Measurements from ENCODE around the gene GRIN2C.

- TF ChIP-seq CTCF (IDR thresholded peaks at IDR 0.05; ENCODE audit: insufficient read depth, low read depth, low read length) = no peak
- TF ChIP-seq EZH2 (IDR thresholded peaks at IDR 0.05; ENCODE audit: insufficient read depth, low read length) = no peak
These were observed 57.8 kb downstream of the GRIN2C start for GRCh38 chr17:74801896-74802295.
